HG02973 (cell line): ENCODE measurements around the gene KSR1.
"Not testable (repeated sequence)": the region's sequence is repeated elsewhere in the genome, so short reads cannot be mapped to it uniquely, and the experiment has no call there.

Source experiments
- ATAC-seq: cut with Tn5 transposase; IDR thresholded peaks from one replicate; pipeline ENCODE4 v1.9.1; 2021; ENCODE audit warnings: moderate library complexity; ENCODE audit not compliant: unreplicated experiment

The KSR1 gene

GRCh38 chr17:27425991-27426390, 30.3 kb upstream of the KSR1 start:
- no peak for ATAC-seq

- not testable (repeated sequence) for ATAC-seq
Observed at GRCh38 chr17:27426471-27426870, 29.8 kb upstream of the KSR1 start.

- ATAC-seq = not testable (repeated sequence)
Observed at GRCh38 chr17:27427166-27427862, 28.9 kb upstream of the KSR1 start.

- no peak for ATAC-seq
Observed at GRCh38 chr17:27428781-27429505, 27.3 kb upstream of the KSR1 start.

- no peak for ATAC-seq
Observed at GRCh38 chr17:27429666-27430382, 26.4 kb upstream of the KSR1 start.

GRCh38 chr17:27430383-27430840, 25.8 kb upstream of the KSR1 start:
- no peak for ATAC-seq

GRCh38 chr17:27430882-27431491, 25.3 kb upstream of the KSR1 start:
- no peak for ATAC-seq

- no peak for ATAC-seq
Observed at GRCh38 chr17:27433521-27433920, 22.7 kb upstream of the KSR1 start.

- ATAC-seq = not testable (repeated sequence)
Observed at GRCh38 chr17:27435431-27436070, 20.7 kb upstream of the KSR1 start.

- no peak for ATAC-seq
Observed at GRCh38 chr17:27438348-27438998, 17.8 kb upstream of the KSR1 start.

- no peak for ATAC-seq
Observed at GRCh38 chr17:27439342-27439741, 16.9 kb upstream of the KSR1 start.

GRCh38 chr17:27442702-27443101, 13.5 kb upstream of the KSR1 start:
- no peak for ATAC-seq

- no peak for ATAC-seq
Observed at GRCh38 chr17:27443491-27443890, 12.8 kb upstream of the KSR1 start.

GRCh38 chr17:27445971-27446370, 10.3 kb upstream of the KSR1 start:
- no peak for ATAC-seq

- ATAC-seq = no peak
Observed at GRCh38 chr17:27446569-27447301, 9.5 kb upstream of the KSR1 start.

GRCh38 chr17:27448534-27448933, 7.7 kb upstream of the KSR1 start:
- ATAC-seq = not testable (repeated sequence)

- ATAC-seq = no peak
Observed at GRCh38 chr17:27449541-27449940, 6.7 kb upstream of the KSR1 start.

GRCh38 chr17:27449988-27450387, 6.3 kb upstream of the KSR1 start:
- no peak for ATAC-seq

GRCh38 chr17:27450416-27450815, 5.8 kb upstream of the KSR1 start:
- no peak for ATAC-seq

- no peak for ATAC-seq
Observed at GRCh38 chr17:27451906-27452305, 4.3 kb upstream of the KSR1 start.
